Measurements from ENCODE around the gene ERI3.

The ERI3 gene, protein sequence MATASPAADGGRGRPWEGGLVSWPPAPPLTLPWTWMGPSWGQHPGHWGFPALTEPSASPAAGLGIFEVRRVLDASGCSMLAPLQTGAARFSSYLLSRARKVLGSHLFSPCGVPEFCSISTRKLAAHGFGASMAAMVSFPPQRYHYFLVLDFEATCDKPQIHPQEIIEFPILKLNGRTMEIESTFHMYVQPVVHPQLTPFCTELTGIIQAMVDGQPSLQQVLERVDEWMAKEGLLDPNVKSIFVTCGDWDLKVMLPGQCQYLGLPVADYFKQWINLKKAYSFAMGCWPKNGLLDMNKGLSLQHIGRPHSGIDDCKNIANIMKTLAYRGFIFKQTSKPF

DNA sequence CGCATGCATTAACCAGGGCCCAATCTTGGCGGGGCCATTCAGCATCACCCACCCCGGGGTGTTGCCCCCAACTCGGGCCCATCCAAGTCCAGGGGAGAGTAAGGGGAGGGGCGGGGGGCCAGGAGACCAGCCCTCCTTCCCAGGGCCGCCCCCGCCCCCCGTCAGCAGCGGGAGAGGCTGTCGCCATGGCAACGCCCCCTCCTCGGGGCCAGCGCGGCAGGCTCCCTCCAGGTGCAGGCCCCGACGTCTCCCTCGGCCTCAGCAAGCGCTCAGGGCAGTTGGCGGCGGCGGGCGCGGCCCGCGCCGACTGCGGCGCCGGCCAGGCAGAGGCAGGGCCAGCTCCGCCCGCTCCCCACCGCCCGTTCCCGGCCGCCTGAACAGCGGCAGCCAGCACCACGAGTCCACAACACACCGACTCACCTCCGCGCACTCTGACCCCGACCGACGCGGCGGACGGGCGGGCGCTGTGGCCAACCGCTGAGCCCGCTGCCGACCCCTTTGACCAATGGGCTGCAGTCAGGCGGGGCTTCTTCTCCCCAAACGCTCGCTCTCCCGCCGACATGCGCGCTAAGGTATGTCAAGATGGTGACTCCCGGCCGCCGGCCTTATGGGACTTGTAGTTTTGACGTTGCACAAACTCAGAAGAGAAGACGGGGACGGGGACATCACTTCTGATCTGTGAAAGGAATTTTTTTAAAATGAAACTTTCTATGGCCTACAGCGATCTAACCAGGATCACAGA lies at the start of gene ERI3:
ERI3 (minus strand) TSS at position 418 of the 742 bp plus-strand sequence; CDS start at position 187, 231 bp downstream.
- DNase-seq (ENCODE audit: low spot score): peak; percentile 99

DNA sequence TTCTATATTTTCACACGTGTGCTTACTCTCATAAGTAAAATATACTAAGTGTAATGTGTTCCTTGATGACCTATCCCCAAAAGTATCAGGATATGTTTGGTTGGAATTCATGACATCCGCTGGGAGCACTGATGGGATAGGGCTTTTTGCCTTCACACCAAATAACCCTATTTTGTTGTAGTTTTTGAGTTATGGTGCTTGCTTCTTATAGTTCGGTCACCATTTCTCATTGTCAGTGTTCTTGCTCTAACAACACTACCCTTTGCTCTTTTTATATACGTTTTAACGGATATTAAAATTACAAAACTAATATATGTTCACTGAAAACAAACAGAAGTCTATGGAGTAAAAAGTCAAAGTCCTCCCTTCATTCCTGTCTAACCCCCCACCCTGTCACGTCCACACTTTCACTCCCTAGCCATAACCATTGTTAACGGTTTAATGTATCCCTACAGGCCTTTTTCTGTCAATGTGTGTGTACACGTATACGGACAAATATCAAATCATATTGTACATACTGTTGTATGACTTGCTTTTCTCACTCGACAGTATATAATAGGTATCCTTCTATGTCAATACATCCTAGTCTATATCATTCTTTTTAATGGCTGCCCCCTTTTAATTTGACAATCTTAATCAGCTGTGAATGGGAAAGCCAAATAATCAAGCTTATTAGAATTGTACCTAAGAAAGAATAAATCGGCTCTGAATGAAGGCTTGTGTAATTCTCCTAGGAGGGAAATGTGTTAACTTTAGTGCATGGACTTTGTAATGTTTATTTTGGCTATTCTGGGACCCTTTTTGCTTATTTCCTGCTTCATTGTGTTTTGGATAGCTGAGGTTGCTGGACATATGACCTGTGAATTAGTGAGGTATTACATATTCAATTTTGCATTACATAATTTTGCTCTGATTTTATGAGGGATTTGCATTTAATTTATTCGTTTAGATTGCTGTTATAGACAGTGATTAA lies 46.5 kb upstream of the ERI3 start:
- DNase-seq (ENCODE audit: low spot score): no peak

DNA sequence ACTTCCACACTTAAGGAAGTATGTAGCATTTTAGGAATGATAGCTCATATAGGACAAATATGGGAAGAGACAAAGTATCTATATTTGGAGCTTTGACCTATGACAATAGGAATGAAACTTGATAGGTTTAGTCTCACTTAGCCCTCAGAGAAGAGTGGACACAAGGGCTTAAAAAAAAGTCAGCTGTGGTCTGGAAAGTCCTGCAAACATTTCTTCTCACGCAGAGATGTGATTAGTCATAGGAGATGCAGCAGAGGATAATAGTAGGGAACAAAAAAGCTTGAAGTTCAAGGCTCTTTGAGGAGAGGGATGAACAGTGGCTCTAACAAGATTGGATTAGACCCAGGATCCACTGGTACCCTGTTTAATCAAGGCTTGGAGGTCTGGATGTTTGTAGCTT lies 35.2 kb upstream of the ERI3 start:
- DNase-seq (ENCODE audit: low spot score): no peak

DNA sequence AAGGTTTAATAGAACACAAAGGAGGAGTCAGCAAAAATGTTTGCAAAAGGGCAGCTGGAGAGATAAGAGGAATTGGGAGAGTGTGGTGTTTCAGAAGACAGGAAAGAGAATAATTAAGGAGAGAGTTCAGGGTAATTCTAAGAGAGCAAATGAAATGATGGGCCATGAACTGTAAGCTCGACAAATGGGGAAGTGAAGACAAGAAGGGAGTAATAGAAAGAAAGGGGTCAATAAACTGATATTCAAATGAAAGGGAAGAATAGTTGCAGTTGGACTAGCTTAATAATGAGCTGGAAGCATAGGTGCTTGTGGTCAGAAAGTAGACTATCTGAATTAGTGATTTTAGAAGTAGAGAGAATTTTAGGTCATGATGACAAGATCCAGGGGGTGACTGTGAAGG lies 34.4 kb upstream of the ERI3 start:
- DNase-seq (ENCODE audit: low spot score): no peak

DNA sequence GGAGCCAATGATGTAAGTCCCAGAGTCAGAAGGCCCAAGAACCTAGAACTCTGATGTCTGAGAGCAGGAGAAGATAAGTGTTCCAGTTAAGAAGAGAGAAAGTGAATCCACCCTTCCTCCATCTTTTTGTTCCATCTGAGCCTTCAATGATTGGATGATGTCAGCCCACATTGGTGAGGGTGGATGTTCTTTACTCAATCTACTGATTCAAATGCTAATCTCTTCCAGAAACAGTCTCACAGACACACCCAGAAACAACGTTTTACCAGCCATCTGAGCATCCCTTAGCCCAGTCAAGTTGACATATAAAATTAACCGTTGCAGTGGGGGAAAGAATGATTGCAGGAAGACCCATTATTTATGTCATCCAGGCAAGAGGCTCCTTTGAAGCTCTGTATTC lies 33.5 kb upstream of the ERI3 start:
- DNase-seq (ENCODE audit: low spot score): no peak

DNA sequence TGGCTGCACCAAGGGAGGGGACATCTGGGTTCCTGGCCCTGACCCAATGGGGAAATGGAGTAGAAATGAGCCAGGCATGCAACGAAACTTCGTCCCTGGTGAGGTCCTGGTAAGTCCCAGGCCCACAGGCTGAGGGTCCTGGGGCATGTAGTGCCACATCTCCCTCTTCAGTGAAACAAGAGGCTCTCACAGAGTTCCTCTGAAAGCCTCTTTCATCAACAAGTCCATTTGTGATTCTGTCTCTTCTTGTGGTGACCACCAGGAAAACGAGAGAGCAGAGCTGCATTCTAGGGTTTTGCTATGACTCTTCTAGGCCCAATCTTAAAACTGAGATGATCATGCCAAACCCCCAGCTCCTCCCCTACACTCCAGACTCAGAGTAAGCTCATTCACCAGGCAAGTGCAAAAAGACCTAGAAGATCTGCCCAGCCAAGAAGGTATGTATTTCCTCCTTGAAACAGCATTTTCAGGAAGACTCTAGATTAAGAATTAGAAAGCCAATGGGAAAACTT lies 25.7 kb upstream of the ERI3 start:
- DNase-seq (ENCODE audit: low spot score): peak; percentile 42

DNA sequence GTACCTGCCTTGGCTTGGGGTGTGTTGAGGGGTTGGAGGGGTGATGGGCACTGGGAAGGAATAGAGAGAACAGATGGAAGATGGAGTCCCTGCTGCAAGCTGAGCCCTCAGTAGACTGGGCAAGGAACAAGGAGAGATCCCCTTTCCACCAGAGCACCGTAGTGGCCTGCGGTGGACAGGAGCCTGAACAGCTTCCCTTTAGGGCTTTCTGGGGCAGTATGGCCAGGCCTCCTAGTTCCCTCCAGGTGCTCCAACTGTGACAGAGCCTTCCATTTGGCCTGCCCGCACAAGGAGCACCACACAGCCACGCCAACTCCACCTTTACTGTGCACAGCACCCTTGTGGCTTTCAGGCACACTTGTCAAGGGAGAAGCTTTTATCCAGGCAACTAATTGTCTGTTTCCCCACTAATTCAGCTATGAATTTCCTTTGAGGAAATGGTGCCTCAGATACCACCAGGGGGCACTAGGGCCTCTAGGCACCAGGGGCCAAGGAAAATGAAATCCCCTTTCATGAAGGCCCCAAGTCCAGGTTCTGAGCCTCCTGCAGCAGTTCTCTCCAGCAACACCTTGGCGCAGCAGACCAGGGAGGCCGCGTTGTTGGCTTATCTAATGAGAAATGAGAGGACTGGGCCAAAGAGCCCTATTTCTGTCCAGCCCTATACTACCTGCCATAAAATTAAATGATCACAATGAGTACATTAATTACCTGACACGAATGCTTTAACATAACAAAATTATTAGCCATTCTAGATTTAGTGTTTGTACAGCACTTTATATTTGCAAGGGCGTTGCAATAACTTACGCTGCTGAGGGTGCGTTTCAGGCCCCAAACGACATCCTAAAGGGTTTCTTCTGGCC lies 23.1 kb upstream of the ERI3 start:
- DNase-seq (ENCODE audit: low spot score): peak; percentile 75

DNA sequence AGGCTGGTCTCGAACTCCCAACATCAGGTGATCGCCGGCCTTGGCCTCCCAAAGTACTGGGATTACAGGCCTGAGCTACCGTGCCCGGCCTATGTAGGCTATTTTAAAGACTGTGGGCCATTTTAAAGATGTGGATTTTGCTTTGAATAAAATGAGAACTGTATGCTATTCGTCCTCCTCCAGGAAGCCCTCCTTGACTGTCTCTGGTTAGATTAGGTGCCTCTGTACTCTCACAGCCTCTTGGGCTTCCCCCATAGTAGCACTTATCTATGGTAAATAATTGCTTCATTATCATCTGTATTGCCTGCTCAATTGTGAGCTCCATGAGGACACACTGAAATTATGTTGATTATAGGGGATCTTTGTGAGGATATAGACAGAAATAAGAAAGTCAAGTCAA lies 20.5 kb upstream of the ERI3 start:
- no peak for DNase-seq (ENCODE audit: low spot score)

DNA sequence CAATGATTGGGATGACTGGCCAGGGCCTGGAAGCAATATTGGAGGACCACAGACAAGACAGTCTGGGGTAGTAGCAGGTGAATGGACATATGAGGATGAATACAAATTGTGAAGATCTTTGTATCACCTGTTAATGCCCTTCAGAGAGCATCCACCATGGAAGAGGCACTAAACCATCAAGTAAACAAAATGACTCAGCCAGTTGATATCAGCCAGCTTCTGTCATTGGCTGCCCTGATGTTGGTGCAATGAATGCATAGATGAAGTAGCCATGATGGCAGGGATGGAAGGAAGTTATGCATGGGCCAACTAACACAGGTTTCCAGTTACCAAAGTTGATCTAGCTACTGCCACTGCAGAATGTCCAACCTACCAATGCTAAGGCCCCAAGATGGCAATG lies 16.1 kb upstream of the ERI3 start:
- no peak for DNase-seq (ENCODE audit: low spot score)

DNA sequence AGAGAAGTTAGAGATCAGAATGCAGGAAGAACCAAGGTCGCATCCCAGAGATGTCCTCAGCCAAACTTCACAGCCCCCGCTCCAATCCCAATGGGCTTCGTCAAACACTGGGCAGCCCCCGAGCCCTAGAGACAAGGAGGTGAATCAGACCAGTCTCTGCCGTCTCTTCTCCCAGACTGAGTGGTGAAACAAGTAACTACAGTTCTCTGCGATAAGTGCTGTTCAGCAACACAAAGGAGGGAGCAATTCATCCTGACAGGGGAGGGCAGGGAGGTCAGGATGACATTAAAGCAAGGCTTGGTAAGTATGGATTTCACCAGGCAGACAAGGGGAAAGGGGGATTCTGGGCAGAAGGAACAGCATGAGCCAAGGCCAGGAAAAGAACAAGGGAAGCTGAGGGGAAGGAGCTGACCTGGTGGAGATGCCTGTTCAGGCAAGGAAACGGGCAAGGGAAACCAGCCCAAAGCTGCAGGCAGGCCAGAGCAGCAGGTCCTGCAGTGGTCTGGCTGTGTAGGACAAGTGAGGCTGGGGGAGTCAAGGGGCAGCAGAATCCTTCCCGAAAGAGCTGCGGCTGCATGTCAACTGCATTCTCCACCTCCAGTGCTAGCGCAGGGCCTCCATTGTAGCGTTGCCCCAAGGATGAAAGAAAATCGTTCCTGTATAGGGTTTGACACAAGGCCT lies 13.6 kb upstream of the ERI3 start:
- DNase-seq (ENCODE audit: low spot score): no peak

DNA sequence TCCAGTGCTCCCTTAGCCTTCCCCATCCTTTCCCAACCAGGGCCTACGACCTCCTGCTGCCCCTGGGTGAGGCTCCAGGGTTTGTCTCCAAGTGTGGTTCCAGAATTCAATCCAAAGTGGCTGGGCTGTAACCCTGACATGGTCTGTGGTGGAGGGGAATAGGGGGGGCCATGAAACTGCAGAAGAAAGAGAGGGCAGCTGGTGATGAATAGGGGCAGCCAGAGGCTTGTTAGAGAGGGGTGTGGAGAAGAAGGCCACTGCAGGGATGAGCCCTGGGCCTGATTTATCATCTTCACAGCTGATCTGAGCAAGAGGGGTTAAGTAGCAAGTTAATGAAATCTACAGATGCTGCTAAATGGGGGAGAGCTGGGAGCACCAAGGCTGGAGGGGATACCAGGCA lies 12.9 kb upstream of the ERI3 start:
- DNase-seq (ENCODE audit: low spot score): no peak

DNA sequence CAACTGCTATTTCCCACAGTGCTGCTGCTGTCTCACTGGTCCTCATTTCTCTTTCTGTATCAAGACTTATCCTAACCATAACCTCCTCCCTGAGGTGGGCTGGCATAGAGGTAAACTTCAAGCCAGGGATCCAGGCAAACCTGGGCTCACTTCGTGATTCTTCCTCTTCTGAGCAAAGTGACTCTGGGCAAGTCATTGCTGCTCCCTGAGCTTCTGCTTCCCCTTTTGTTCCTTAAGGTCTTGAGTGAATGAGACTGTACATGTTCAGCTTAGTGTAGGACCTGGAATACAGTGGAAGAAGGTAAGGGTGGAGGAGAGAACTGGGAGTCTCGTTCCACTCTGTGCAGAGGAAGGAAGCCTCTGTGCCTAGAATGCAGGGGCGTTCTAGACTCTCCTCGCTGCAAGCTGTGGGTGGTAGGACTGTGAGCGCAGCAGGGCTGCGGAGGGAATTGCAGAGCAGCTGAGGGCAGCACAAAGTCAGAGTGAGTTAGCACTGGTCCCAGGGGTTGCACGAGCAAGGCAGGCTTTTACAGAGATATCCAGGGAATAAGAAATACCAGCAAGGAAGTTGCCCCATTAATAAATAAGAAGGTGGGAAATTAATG lies 11.4 kb upstream of the ERI3 start:
- DNase-seq (ENCODE audit: low spot score): no peak

DNA sequence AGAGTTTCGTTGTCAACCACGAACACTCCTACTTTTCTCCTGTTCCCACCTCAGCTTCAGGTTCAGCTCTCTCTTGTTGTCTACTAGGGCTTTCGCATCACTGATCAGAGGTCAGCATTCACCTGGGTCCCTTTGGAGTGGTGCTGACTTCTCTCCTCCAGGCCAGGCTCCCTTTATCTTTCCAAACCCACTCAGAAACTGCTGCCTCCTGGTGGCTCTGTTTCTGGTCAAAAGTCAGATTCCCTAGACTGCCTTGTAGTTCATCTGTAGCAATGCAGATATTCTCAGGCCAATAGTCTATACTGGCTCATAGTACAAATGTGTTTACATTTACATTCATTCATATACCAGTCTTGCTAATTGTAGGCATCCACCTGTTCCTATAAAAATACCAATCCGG lies 6.4 kb upstream of the ERI3 start:
- no peak for DNase-seq (ENCODE audit: low spot score)

DNA sequence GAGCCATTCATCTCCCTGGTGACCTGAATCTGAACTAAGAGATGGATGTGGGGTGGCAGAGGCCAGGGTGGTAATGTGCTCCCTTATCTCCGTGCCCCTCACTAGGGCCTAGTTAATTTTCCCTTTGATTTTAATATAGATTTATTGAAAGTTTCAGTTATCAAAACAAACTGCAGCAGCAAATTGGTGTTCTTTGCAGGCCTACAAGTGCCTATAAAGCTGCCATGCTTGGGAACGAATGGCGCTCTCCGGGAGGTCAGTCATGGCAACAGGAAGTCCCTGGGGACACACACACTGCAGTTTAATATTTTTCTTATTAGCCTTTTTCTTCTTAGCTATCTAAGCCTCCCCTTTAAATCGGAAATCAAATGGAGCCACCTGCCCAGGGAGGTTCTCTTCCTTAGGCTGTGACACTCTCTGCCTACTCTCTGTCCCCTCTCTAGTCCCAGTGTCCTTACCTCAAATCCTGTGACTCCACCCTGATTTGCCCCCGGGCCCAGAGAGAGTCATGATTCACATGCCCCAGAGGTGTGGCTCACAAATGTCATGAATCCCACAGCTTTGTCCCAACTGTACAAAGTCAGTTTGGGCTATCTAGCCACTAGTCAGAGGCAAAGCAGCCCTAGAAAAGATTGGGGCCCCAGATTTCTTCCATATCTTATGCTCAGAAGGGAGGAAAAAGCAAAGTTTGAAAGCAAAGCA lies 4.3 kb upstream of the ERI3 start:
- DNase-seq (ENCODE audit: low spot score): no peak

DNA sequence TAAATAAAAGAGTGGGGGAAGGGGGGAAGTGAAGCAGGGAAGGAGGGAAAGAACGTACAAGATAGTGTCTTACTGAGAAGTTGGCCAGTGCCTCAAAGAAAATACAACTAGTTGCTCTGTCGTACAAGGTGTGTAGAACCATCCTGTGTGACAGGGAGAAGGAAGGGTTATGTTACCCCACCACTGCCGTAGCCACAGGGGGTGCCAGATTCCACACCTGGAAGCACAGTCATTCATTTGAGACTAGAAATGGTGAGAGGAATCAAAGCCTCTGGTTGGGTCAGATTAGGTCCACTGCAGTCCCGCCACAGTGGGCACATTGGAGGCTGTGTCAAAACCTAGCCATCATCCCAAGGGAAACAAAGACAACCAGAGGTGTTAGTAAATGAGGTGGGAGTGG lies 2.7 kb upstream of the ERI3 start:
- no peak for DNase-seq (ENCODE audit: low spot score)

DNA sequence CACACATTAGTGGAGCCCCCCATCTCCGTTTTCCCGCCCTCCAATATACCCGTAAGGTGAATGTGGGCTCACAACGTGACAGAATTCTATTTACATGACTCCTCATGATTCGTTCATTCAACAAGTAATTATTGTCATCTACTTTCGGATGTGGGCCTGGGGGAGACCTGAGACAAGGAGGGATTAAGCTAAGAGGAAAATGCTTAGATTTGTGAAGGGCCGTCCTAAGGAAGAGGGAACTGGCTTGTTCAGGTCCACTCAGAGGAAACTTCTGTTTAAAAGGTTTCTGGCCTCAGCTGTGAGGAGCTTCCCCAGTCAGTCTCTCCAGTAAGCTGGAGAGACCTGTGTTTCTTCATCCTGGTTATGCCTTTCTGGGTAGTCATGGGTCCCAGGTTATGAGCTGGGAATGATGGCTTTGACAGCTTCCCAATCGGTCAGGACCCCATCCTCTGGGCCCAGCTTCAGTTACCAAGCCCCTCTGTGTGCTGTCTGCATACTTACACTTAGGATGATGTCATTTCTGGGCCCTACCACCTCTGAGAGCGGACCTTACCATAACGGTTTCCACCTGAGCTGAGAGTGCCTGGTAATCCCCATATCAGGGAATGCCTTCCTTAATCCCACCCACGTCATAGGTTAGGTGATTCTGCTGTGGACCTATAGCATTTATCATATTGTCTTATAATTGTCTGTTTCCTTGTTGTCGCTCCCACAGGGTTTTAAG lies 687 bp upstream of the ERI3 start:
- no peak for DNase-seq (ENCODE audit: low spot score)

DNA sequence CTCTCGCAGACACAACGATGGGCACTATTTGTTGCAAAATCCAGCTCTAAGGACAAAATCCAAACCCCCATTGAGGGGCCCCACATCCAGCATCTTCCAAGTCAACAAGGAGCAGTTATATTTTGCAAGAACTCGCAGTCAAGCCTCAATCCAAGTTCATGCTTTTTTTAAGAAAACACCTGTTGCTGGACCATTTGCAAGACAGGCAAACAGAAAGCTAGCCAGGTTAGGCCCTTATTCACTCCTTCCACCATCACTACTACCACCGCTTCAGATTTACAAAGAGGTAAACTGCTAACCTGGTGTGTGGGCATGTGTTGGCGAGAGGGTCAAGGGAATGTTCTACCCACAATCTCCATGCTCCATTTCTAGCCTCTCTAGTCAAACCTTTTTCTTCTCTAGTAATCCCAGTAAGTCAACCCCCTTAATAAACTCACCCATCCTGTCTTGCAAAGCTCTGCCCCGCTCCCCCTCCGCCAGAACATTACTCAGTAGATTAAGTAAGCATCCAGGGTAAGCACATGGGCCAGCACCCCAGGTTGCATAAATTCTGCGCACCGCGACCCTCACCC lies 703 bp downstream of the ERI3 start:
- no peak for DNase-seq (ENCODE audit: low spot score)

DNA sequence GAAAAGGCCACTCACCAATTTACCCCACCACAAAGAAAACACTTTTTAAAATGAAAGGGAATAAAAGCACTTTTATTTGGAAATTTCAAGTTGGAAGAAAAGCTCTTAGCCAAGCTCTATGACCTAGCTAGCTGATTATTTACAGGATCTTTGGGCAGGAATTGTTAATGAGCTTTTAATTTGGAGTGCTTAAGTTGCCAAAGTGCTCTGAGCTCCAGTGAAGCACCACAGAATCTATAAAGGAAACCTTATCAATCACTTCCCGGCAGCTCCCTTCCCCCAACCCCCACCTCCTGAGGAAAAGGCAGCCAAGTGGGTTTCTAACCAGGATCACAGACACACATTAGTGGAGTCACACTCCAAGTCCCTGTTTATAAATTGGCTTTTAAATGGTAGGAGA lies 1.5 kb downstream of the ERI3 start:
- no peak for DNase-seq (ENCODE audit: low spot score)

DNA sequence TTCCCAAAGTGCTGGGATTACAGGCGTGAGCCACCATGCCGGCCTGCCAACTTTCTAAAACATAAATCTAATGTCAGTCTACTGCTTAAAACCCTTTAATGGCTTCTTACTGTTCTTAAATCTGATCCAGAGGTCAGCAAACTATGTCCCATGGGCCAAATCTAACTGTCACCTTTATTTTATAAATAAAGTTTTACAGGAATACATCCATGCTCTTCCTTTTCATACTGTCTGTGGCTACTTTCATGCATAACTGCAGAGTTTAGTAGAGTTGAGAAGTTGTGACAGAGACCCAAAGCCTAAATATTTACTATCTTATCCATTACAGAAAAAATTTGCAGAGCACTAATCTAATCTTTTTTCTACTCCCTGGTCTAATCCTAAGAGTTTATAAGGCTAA lies 3.8 kb downstream of the ERI3 start:
- no peak for DNase-seq (ENCODE audit: low spot score)

Data from Ammon's horn (tissue), 1 donor.